GM20000 (cell line): ENCODE data around the gene PPFIBP2.

ENCODE experiments used
- DNase-seq: peaks from one replicate; pipeline ENCODE4 v3.0.0; 2012; ENCODE audit warnings: low spot score
- TF ChIP-seq, protein P1 (sequence below): IDR thresholded peaks from 2 replicates; pipeline ENCODE4 v1.5.1; 2012; ENCODE audit warnings: mild to moderate bottlenecking, control low read depth; ENCODE audit errors: extremely low read depth, missing control alignments

Gene PPFIBP2

DNA sequence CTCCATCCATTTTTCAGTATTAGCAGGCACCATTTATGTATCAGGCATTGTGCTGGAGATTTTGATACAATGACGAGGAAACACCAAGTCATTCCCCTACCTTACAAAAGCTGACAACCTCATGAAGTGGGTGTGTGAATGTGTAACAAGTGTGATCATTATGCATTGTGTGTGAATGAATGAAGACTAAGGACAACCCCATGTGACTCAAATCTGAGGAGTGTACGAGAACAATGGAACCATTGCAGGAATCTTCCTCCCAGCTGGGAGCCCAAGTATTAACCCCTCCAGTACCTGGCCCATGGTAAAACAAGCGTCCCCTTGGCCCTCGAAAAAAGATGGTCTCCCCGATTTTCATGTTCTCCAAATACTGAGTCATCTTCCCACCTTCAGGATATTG lies 155.1 kb downstream of the PPFIBP2 start:
- TF ChIP-seq, protein P1, sequence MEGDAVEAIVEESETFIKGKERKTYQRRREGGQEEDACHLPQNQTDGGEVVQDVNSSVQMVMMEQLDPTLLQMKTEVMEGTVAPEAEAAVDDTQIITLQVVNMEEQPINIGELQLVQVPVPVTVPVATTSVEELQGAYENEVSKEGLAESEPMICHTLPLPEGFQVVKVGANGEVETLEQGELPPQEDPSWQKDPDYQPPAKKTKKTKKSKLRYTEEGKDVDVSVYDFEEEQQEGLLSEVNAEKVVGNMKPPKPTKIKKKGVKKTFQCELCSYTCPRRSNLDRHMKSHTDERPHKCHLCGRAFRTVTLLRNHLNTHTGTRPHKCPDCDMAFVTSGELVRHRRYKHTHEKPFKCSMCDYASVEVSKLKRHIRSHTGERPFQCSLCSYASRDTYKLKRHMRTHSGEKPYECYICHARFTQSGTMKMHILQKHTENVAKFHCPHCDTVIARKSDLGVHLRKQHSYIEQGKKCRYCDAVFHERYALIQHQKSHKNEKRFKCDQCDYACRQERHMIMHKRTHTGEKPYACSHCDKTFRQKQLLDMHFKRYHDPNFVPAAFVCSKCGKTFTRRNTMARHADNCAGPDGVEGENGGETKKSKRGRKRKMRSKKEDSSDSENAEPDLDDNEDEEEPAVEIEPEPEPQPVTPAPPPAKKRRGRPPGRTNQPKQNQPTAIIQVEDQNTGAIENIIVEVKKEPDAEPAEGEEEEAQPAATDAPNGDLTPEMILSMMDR: no peak
- DNase-seq: no peak

DNA sequence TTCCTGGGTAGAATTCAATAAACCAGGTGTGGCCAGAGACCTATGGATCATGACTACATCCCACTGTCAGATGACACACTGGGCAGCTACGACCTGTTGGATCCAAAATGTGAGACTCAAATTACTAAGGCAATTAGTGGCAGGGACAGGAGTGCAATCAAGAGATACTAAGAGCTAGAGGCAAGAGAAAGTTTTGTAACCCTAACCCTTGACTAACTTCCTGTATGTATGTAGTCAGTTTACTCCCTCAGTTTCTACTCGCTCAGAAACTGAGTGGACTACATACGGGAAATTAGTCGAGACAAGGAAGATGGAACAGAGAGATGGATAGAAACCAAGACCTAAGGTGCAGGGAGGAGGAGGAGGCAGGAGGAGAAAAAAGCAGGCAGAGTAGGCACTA lies 156.8 kb downstream of the PPFIBP2 start:
- TF ChIP-seq, protein P1: no peak

DNA sequence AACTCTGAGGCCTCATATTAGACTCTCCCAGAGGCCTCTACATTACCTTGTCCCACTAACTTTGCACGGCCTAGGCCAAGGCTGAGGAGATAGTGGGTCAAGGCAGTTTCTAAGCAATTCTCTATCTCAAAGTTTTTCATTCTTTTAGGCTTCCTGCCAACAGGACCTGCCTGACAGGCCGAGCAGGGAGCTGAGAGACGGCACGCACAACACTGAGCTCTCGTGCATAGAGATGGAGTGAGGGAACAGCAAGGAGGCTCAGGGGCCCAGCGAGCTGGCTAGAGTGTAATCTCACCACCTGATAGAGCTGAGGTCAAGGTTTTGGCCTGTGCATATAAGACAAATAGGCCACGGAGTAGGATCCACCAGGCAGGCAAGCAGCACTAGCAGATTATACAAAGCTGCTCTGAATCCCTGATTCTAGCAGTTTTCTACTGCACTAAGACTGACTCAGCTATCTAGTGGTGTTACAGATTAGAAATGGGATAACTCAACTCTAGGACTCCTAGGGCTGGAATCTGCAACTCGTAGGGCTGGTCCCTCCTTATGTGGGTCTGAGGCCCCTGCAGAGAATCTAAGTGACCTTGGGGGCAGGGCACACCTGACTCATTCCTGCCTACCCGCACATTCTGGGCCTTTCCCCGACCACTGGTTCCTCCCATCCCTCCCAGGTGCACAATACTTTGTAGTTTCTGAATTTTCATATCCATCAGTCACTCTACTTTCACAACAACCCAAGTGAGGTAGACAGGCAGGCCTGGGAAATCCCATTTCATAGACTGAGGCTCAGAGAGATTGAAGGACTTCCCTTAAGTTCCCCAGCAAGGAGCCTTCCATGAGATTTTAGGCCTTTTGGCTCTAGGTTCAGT lies 157.8 kb downstream of the PPFIBP2 start:
- peak; percentile 76 for DNase-seq
- TF ChIP-seq, protein P1: no peak

More for the DNA sequence above, 156.8 kb downstream of the PPFIBP2 start:
- no peak for DNase-seq

DNA sequence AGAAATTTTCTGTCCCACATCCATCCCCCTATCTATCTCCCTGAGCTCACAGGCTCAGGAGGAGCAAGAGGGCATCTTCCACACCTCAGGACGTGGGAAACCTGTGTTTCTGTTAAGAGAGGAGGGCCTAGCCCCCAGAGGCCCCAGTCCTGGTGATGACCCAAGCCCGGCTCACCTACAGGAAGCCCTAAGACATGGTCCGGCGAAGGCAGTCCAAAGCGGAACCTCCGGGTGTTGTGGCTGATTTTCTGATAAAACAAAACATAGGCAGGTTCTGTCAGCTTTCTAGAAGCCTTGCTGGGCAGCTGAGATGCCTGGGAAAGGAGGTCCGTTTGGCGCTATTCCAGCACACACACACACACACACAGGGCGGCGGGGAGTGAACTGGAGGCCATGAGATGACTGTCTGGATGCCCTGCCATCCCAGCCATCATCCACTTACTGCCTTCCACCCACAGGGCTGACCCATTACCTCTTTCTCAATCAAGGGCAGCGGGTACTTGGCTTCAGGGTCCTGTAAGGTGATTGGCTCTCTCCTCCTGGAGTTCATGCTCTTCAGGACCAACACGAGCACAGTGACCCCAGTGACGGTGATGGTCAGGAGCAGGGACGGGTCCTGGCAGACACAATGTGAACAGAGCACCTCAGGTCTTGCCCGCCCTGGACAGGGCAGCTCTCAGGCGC lies 158.6 kb downstream of the PPFIBP2 start:
- TF ChIP-seq, protein P1: no peak
- peak; percentile 49 for DNase-seq

DNA sequence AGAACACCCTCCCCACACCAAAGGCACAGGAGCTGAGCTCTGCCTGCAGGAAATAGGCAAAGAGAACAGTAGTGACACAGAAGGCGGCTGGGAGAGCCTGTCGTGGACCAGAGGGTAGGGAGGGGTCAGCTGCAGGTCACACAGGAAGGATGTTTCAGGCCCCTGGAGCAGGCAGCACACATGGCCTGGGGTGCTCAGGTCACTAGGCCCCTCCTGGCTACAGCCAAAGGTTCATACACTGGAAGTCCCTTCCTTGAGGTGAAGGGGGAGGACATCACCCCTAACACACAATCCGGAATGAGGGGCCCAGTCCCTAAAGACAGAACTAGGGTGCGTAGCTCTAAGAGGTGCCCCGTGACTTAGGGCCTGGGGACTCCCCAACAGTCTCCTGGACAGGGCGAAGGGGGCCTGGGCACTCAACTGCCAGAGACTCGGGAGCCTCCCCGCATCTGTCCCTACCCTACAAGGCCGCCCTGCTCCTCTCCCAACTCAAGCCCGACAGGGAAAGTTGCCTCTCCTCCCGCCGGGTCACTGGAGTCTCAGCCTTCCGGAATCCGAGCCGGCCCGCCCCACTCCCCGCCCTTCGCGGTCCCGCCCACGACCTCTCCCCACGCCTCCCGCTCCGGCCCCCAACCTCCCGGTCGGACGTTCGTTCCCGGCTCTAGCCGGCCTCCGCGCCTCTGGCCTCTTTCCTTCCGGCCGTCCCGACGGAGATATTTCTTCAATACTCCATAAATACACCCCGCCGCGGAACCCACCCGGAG lies 159.3 kb downstream of the PPFIBP2 start, which contains the start of gene CYB5R2:
Gene CYB5R2, minus strand, starts transcription at position 541 of the 764 bp plus-strand sequence. CDS start 675 bp downstream, outside the sequence.
- TF ChIP-seq, protein P1: no peak
- peak; percentile 79 for DNase-seq

DNA sequence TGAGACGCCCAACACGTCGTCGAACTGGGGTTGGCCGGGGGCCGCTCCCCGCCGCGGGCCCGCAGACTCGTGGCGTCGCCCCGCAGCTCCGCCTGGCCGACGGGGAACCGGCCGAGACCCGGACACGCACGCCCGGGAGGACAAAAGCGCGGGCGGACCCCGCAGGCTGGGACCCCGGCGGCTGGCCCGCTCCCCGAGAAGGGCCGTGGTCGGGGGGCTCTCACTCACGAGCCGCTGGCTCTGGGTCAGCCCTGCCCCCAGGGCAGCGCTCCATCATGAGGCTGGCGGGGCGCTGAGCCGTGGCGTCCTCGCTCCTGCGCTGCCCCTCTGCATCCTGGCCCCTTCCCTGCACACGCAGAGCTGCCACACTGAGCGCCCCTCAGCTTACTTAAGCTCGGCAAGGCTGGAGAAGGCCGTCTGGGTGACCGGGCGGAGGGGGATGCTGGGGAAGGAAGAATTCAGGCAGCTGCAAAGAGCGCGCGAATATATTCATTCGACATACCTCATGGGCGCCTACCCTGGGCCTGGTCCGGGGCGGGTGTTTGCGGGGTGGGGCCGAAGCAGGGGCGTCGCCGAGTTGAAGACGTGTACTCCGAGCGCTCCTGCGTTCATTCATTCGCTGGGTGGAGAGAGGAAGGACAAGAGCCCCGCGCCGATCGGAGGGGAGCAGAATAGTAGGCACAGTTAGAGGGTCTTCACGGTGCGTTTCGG lies 160.1 kb downstream of the PPFIBP2 start:
- peak; percentile 80 for DNase-seq
- TF ChIP-seq, protein P1: no peak
